ENCODE measurements around the gene TMEM205. TPM values are rescaled to one million over a fixed set of nuclear protein-coding genes. Genes with fewer than 3 reads are reported as not detected.

The TMEM205 gene
- total and polyA plus RNA-seq, 2 of the 13 experiments (the other 11 are each of a cell fraction or from before 2014, with no cell fraction given): 45.5 to 98.7 TPM

GRCh38 chr19:11339254-11340098 is 6.6 kb downstream of the TMEM205 start, which contains the start of gene RAB3D:
Gene RAB3D, minus strand, starts transcription at chr19:11339657. Its CDS starts 2,258 bp downstream, at chr19:11337399.
- DNase-seq (ENCODE audit: low spot score) (peak; percentile 71), ATAC-seq (peak; percentile 86), FAIRE-seq (peak; percentile 67)
- Histone ChIP-seq H3K27me3 (ENCODE audit: control insufficient read depth in 1 of 2, insufficient read depth in 2 of 2, low read length in 2 of 2) (no peaks in the 10 kb centered on the region), H3K79me2 (ENCODE audit: insufficient read depth, low read length) (no peaks in the 10 kb centered on the region), H3K4me1 (ENCODE audit: insufficient read depth, low read length) (peaks cover 35% of the 10 kb centered on the region), H3K4me2 (ENCODE audit: low read depth, low read length) (peak within 1 kb of the TSS; percentile 97), H3K9ac (ENCODE audit: insufficient read depth, low read depth, low read length) (peak within 1 kb of the TSS; percentile 61; the same call in 1 of the 2 replicates), H3K9me3 (ENCODE audit: low read length) (no peaks in the 10 kb centered on the region), H3K4me3 (replicated peaks in 1 of 3; ENCODE audit: insufficient read depth in 1 of 3, low read depth in 2 of 3, low read length in 3 of 3) (peak within 1 kb of the TSS; percentile 67 to 81 (median 81)), H3K36me3 (replicated peaks in 1 of 2; ENCODE audit: control insufficient read depth in 1 of 2, insufficient read depth in 2 of 2, low read length in 2 of 2) (peaks cover 0 to 2% of the 10 kb centered on the region in 2 experiments; a peak in 1 of 5 replicates), H4K20me1 (ENCODE audit: insufficient read depth, low read length) (no peaks in the 10 kb centered on the region), H2AFZ (ENCODE audit: low read length) (peak within 1 kb of the TSS; percentile 80), H3K27ac (ENCODE audit: extremely low read length, insufficient read depth, low read length) (no peak within 1 kb of the TSS)
- CTCF ChIA-PET (ENCODE audit: low intra/inter-chr PET ratio, low total read pairs): no interaction called here
- in situ Hi-C loops (cut with HindIII; ENCODE audit: extremely low pct_ligation_motif_present, low pct_unique_long_range_greater_than_20kb): no loop called here
- WGBS (ENCODE audit: low lambda C conversion rate): 22% methylated on average over 17 of the region's 53 CpGs
- POLR2A ChIA-PET: interaction anchor here (0.8 to 2.7 kb wide), 4 partner anchors 15 to 102 kb away, joined by 3 to 17 read pairs (median 4); partner anchors contain the start of gene SWSAP1
- no TSS peak for BruUV-seq (replicated peaks)
- intact Hi-C loops (cut with micrococcal nuclease; ENCODE audit: unreplicated experiment): no loop called here
- TF ChIP-seq MXD1 (CRISPR knock-in tag; IDR thresholded peaks at IDR 0.05): 0 out of 2 replicates have a peak, but pooled peaks have one; percentile 44
- no peak for TF ChIP-seq SIX1 (CRISPR knock-in tag; IDR thresholded peaks at IDR 0.05; ENCODE audit: borderline replicate concordance)
- TF ChIP-seq, protein P1, sequence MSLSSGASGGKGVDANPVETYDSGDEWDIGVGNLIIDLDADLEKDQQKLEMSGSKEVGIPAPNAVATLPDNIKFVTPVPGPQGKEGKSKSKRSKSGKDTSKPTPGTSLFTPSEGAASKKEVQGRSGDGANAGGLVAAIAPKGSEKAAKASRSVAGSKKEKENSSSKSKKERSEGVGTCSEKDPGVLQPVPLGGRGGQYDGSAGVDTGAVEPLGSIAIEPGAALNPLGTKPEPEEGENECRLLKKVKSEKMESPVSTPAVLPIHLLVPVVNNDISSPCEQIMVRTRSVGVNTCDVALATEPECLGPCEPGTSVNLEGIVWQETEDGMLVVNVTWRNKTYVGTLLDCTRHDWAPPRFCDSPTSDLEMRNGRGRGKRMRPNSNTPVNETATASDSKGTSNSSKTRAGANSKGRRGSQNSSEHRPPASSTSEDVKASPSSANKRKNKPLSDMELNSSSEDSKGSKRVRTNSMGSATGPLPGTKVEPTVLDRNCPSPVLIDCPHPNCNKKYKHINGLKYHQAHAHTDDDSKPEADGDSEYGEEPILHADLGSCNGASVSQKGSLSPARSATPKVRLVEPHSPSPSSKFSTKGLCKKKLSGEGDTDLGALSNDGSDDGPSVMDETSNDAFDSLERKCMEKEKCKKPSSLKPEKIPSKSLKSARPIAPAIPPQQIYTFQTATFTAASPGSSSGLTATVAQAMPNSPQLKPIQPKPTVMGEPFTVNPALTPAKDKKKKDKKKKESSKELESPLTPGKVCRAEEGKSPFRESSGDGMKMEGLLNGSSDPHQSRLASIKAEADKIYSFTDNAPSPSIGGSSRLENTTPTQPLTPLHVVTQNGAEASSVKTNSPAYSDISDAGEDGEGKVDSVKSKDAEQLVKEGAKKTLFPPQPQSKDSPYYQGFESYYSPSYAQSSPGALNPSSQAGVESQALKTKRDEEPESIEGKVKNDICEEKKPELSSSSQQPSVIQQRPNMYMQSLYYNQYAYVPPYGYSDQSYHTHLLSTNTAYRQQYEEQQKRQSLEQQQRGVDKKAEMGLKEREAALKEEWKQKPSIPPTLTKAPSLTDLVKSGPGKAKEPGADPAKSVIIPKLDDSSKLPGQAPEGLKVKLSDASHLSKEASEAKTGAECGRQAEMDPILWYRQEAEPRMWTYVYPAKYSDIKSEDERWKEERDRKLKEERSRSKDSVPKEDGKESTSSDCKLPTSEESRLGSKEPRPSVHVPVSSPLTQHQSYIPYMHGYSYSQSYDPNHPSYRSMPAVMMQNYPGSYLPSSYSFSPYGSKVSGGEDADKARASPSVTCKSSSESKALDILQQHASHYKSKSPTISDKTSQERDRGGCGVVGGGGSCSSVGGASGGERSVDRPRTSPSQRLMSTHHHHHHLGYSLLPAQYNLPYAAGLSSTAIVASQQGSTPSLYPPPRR (CRISPR knock-in tag; IDR thresholded peaks at IDR 0.05; ENCODE audit: borderline replicate concordance): no peak
- TF ChIP-seq, protein P2, sequence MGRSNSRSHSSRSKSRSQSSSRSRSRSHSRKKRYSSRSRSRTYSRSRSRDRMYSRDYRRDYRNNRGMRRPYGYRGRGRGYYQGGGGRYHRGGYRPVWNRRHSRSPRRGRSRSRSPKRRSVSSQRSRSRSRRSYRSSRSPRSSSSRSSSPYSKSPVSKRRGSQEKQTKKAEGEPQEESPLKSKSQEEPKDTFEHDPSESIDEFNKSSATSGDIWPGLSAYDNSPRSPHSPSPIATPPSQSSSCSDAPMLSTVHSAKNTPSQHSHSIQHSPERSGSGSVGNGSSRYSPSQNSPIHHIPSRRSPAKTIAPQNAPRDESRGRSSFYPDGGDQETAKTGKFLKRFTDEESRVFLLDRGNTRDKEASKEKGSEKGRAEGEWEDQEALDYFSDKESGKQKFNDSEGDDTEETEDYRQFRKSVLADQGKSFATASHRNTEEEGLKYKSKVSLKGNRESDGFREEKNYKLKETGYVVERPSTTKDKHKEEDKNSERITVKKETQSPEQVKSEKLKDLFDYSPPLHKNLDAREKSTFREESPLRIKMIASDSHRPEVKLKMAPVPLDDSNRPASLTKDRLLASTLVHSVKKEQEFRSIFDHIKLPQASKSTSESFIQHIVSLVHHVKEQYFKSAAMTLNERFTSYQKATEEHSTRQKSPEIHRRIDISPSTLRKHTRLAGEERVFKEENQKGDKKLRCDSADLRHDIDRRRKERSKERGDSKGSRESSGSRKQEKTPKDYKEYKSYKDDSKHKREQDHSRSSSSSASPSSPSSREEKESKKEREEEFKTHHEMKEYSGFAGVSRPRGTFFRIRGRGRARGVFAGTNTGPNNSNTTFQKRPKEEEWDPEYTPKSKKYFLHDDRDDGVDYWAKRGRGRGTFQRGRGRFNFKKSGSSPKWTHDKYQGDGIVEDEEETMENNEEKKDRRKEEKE (IDR thresholded peaks at IDR 0.05): no peak
- TF ChIP-seq ZNF224 (CRISPR knock-in tag; IDR thresholded peaks at IDR 0.05): 0 out of 2 replicates have a peak, but pooled peaks have one; percentile 32
- TF ChIP-seq HOXA5 (CRISPR knock-in tag; IDR thresholded peaks at IDR 0.05): peak; percentile 46; the same call in 1 of the 2 replicates
- TF ChIP-seq, protein P3, sequence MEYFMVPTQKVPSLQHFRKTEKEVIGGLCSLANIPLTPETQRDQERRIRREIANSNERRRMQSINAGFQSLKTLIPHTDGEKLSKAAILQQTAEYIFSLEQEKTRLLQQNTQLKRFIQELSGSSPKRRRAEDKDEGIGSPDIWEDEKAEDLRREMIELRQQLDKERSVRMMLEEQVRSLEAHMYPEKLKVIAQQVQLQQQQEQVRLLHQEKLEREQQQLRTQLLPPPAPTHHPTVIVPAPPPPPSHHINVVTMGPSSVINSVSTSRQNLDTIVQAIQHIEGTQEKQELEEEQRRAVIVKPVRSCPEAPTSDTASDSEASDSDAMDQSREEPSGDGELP (IDR thresholded peaks at IDR 0.05; ENCODE audit: borderline replicate concordance, low read depth): 0 out of 2 replicates have a peak, but pooled peaks have one; percentile 4
- TF ChIP-seq HNF1B (CRISPR knock-in tag; IDR thresholded peaks at IDR 0.05): 0 out of 2 replicates have a peak, but pooled peaks have one; percentile 24
- peak; percentile 43; the same call in 1 of the 2 replicates for TF ChIP-seq SALL2 (CRISPR knock-in tag; IDR thresholded peaks at IDR 0.05)
